Fibroblast of the aortic adventitia (primary cell): ENCODE measurements around the gene FXR1. TPM values are rescaled to one million over a fixed set of nuclear protein-coding genes. Genes with fewer than 3 reads are reported as not detected.

Experiments
- DNase-seq: peaks from one replicate; pipeline ENCODE4 v3.0.0-alpha.2; 2010; ENCODE audit warnings: low read depth
- H3K4me3 ChIP-seq: 2 replicates; pipeline ENCODE4 v1.5.1; 2011; ENCODE audit warnings: low read depth, mild to moderate bottlenecking, control low read depth, low read length, moderate library complexity
- CTCF ChIP-seq: IDR thresholded peaks from 2 replicates; pipeline ENCODE4 v1.5.1; 2011; ENCODE audit warnings: mild to moderate bottlenecking, low read length, control low read depth, inconsistent platforms; ENCODE audit not compliant: insufficient read depth
- total RNA-seq: library from RNA; depleted of rRNA; stranded (reverse); fragments of >200 nt; gene quantifications from 2 replicates; pipeline ENCODE4 v1.2.3, GENCODE V29; 2012; ENCODE audit warnings: low replicate concordance

Gene FXR1
- total RNA-seq, 1 donor: 104 TPM

GRCh38 chr3:180962530-180962929, 50.1 kb downstream of the FXR1 start:
- DNase-seq: no peak
- TF ChIP-seq CTCF: no peak
- H3K4me3 ChIP-seq: no peak overlapping the region

- H3K4me3 ChIP-seq: no peak overlapping the region
- DNase-seq: no peak
- TF ChIP-seq CTCF: no peak
Observed at GRCh38 chr3:180970931-180971330, 58.5 kb downstream of the FXR1 start.

- TF ChIP-seq CTCF: no peak
- DNase-seq: no peak
- H3K4me3 ChIP-seq: no peak overlapping the region
Observed at GRCh38 chr3:180973543-180973942, 61.1 kb downstream of the FXR1 start.

- TF ChIP-seq CTCF: no peak
- no peak for DNase-seq
Observed at GRCh38 chr3:180974286-180974685, 61.8 kb downstream of the FXR1 start.

GRCh38 chr3:180977498-180977897, 65.0 kb downstream of the FXR1 start:
- no peak for TF ChIP-seq CTCF
- no peak for DNase-seq
- H3K4me3 ChIP-seq: no peak overlapping the region

More at GRCh38 chr3:180974286-180974685, 61.8 kb downstream of the FXR1 start:
- no peak overlapping the region for H3K4me3 ChIP-seq

- H3K4me3 ChIP-seq: no peak overlapping the region
- TF ChIP-seq CTCF: no peak
Observed at GRCh38 chr3:180979961-180980360, 67.5 kb downstream of the FXR1 start.

GRCh38 chr3:180980611-180981010, 68.1 kb downstream of the FXR1 start:
- no peak for TF ChIP-seq CTCF
- DNase-seq: peak; percentile 36
- H3K4me3 ChIP-seq: no peak overlapping the region

More at GRCh38 chr3:180979961-180980360, 67.5 kb downstream of the FXR1 start:
- DNase-seq: no peak
